ENCODE measurements around the gene TLR2.

Gene TLR2

DNA sequence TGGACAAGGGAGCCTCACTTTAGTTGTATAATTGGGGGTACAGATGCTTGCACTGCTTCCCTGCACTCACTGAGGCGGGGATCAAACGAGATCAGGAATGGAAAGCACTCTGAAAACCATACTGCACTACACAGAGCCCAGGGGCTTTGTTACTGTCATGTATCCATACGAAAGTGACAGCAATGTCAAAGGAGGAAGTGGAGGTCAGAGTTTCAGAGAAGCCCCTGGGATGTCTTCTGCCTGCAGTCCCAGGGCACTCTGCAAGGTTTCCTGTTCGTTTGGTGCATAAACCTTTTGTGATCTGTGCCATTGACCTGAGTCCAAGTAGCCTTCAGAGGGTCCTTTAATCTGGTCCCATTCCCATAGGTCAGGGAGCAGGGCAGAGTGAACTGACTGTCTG is 44.6 kb downstream of the TLR2 start:
- no peak for DNase-seq (ENCODE audit: low read depth in 1 of 2, low spot score in 1 of 2)

GRCh38 chr4:153729895-153730294 is 45.8 kb downstream of the TLR2 start:
- DNase-seq (ENCODE audit: low read depth in 1 of 2, low spot score in 1 of 2): no peak

DNA sequence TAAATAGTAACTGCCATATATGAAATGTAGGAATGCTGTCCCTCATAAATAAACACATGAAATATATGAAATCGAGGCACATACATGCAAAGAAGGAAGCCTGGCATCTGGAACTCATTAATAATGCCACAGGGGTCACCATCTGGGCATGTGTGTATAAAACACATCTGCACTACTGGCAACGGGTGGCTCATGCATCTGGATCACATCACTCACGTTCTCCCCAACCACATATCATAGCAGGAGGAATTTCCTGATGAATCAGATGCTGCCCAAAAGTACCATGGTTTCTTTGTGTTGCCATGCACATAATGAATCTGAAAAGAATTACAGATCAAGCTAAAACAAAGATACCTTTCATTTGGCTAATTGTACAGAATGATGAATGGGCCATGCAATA is 47.2 kb downstream of the TLR2 start:
- no peak for DNase-seq (ENCODE audit: low read depth in 1 of 2, low spot score in 1 of 2)

GRCh38 chr4:153733751-153734448 is 49.8 kb downstream of the TLR2 start:
- DNase-seq (ENCODE audit: low read depth in 1 of 2, low spot score in 1 of 2): no peak

DNA sequence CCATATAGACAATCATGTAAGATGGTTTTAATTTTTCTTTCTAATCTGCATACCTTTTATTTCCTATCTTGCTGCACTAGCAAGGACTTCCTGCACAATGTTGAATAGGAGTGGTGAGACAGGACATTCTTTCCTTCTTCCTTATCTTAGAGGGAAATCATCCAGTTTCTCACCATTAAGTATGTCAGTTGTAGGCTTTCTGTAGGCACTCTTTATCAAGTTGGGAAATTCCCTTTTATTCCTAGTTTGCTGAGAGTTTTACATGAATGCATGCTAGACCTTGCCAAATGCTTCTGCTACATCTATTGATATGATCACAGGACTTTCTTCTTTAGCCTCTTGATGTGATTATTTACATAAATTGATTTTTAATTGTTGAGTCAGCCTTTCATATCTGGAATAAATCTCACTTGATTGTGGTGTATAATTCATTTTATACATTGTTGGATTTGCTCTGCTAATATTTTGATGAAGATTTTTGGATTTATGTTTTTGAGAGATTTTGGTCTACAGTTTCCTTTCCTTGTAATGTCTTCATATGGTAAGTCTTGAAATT is 51.9 kb downstream of the TLR2 start:
- DNase-seq (ENCODE audit: low read depth in 1 of 2, low spot score in 1 of 2): no peak

DNA sequence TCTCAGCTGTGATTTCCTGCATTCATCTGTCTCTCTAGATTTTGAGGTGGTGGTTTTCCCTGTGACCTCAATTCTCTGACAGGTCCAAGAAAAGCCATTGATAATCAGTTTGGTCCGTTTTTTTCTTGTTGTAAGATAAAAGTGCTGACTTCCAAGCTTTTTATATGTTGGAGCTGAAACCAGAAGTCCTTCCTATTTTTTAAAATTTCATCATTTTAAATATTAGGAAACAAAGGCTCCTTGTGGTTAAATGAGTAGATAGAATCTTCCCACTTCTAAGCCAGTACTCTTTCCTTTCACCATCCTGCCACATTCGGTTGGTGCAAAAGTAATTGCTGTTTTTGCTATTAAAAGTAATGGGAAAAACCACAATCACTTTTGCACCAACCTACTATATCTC is 57.5 kb downstream of the TLR2 start:
- DNase-seq (ENCODE audit: low read depth in 1 of 2, low spot score in 1 of 2): no peak

DNA sequence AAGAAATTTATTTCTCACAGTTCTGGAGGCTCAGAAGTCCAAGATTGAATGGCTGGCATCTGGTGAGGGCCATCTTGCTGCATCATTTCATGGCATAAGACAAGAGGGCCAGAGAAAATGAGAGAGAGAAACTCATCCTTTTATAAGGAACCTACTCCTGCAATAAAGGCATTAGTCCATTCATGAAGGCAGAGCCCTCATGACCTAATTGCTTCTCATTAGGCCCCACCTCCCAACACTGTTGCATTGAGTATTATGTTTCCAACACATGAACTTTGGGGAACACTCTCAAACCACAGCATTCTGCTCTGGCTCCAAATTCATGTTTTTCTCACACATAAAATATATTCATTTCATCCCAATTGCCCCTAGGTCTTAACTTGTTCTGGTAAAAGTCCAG is 61.6 kb downstream of the TLR2 start:
- DNase-seq (ENCODE audit: low read depth in 1 of 2, low spot score in 1 of 2): no peak

DNA sequence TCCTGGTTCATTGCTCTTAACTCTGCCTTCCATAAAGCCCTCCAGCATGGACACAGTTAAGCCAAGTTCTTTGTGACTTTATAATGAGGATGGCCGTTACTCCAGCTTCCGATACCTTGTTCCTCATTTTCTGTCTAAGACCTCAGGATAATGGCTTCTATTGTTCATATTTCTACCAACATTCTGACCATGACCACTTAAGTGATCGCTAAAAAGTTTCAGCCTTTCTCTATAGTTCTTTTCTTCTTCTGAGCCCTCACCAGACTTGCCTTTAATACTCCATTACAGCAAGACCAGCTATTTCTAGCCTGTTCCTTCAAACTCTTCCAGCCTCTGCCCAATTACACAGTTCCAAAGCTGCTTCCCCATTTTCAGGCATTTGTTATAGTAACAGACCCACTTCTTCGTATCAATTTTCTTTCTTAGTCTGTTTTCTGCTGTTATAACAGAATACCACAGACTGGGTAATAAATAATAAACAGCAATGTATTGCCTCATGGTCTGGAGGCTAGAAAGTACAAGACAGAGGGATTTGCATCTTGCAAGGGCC is 63.4 kb downstream of the TLR2 start:
- no peak for DNase-seq (ENCODE audit: low read depth in 1 of 2, low spot score in 1 of 2)

DNA sequence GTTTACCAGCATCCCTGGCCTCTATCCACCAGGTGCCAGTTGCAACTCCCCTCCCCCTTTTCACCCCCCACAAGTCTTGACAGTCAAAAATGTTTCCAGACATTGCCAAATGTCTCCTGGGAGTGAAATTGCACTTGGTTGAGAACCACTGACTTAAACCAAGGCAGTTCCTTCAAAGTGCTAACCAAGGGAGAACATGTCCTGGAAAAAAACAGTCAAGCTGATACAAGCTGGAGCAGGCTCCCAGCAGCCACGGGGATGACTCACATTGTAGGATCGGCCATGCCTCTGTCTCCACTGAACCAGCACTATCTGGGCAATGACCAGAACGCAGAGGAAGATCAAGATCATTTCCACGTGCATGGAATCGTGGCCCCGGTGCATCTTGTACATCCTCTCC is 64.3 kb downstream of the TLR2 start:
- DNase-seq (ENCODE audit: low read depth in 1 of 2, low spot score in 1 of 2): no peak

GRCh38 chr4:153750197-153750817 is 66.2 kb downstream of the TLR2 start:
- DNase-seq (ENCODE audit: low read depth in 1 of 2, low spot score in 1 of 2): no peak

DNA sequence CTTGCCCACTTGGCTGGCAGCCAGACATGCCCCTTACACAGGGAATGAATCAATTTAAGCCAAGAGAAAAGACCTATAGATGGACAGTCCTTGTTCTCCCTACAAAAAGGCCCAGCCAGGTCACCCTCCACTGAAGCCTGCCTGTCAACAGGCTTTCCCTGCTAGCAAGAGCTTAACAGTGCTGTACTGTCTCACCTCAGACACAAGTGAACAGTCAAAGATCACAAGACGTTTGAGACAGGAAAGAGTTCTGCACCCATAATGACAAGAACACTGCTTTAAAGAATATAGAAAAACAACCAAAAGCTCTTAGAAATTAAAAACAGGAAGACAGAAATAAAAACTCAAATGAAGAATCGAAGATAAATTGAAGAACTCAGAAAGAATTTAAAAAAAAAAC is 71.1 kb downstream of the TLR2 start:
- no peak for DNase-seq (ENCODE audit: low read depth in 1 of 2, low spot score in 1 of 2)
